ENCODE measurements around the gene TMEM161B.

DNA sequence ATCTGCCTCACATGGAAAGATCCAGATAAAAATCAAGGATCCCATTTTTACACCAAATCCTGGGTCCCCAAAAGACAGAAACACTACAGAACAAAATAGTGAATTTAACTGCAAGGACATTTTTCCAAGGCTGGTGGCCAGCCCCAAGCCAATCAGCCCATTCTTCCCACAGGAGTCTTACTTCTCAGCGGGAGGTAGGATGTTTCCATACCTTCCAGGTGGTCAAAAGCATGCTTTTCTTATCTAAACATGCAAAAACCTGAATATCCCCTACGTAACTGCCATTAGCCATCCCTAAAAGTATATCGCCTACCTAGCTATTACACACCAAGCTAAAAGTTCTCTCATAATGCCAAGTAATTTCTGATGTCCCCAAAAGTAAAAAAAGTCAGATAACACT lies 20.6 kb downstream of the TMEM161B start:
- TF ChIP-seq, protein P1, sequence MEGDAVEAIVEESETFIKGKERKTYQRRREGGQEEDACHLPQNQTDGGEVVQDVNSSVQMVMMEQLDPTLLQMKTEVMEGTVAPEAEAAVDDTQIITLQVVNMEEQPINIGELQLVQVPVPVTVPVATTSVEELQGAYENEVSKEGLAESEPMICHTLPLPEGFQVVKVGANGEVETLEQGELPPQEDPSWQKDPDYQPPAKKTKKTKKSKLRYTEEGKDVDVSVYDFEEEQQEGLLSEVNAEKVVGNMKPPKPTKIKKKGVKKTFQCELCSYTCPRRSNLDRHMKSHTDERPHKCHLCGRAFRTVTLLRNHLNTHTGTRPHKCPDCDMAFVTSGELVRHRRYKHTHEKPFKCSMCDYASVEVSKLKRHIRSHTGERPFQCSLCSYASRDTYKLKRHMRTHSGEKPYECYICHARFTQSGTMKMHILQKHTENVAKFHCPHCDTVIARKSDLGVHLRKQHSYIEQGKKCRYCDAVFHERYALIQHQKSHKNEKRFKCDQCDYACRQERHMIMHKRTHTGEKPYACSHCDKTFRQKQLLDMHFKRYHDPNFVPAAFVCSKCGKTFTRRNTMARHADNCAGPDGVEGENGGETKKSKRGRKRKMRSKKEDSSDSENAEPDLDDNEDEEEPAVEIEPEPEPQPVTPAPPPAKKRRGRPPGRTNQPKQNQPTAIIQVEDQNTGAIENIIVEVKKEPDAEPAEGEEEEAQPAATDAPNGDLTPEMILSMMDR (conservative IDR thresholded peaks at IDR 0.05; ENCODE audit: low read length): no peak
- TF ChIP-seq EZH2phosphoT487 (IDR thresholded peaks at IDR 0.05; ENCODE audit: borderline replicate concordance): no peak
